Tibial nerve (tissue), 4 donors: ENCODE data around the gene ELP4. TPM values are rescaled to one million over a fixed set of nuclear protein-coding genes. Genes with fewer than 3 reads are reported as not detected.

Source experiments
- DNase-seq, 2 donors: peaks; one replicate each; pipeline ENCODE4 v3.0.0-alpha.2; 2019; ENCODE audit warnings: low spot score in 2 of 2
- H3K27ac ChIP-seq, 4 donors: fragments of 200-600 bp; sonication (generic) in 3 of 4; one replicate each; pipeline ENCODE4 v1.5.1; 2017 to 2019; ENCODE audit warnings: mild to moderate bottlenecking in 1 of 4
- H3K27me3 ChIP-seq, 2 donors: fragments of 200-600 bp; sonication (generic) in 1 of 2; one replicate each; pipeline versions ENCODE4 v1.5.1 to v1.6.0; 2017 to 2019
- H3K36me3 ChIP-seq, 3 donors: fragments of 200-600 bp; sonication (generic); one replicate each; pipeline ENCODE4 v1.5.1; 2018 to 2019
- H3K4me1 ChIP-seq, 4 donors: fragments of 200-600 bp; sonication (generic) in 3 of 4; one replicate each; pipeline ENCODE4 v1.5.1; 2017 to 2019
- H3K4me3 ChIP-seq, 4 donors: fragments of 200-600 bp; sonication (generic) in 3 of 4; one replicate each; pipeline ENCODE4 v1.5.1; 2017 to 2019; ENCODE audit warnings: mild to moderate bottlenecking in 1 of 4, moderate library complexity in 1 of 4
- H3K9me3 ChIP-seq, 4 donors: fragments of 200-600 bp; sonication (generic) in 3 of 4; one replicate each; pipeline ENCODE4 v1.5.1; 2017 to 2019
- CTCF ChIP-seq, 5 experiments: fragments of 200-600 bp in 3 of 5; fragments of 450-650 bp in 2 of 5; sonication (generic) in 3 of 5; IDR thresholded peaks; one replicate each; pipeline ENCODE4 v1.5.1; 2016 to 2019; ENCODE audit warnings: antibody characterized with exemption in 5 of 5, mild to moderate bottlenecking in 3 of 5, moderate library complexity in 2 of 5
- EP300 ChIP-seq, 2 donors: sonication (generic); formaldehyde crosslinking; IDR thresholded peaks; one replicate each; pipeline ENCODE4 v1.6.1; 2017; ENCODE audit warnings: antibody characterized with exemption in 2 of 2, mild to moderate bottlenecking in 1 of 2
- POLR2A ChIP-seq, 2 donors: fragments of 450-650 bp; IDR thresholded peaks; one replicate each; pipeline ENCODE4 v1.6.1; 2017; ENCODE audit warnings: antibody characterized with exemption in 2 of 2, mild to moderate bottlenecking in 2 of 2, moderate library complexity in 2 of 2
- WGBS, 2 donors: methylation state at CpG; one replicate each; pipeline ENCODE4 v1.1.5; 2018; 5-methylcytosine and 5-hydroxymethylcytosine counted together
- total RNA-seq, 4 donors: library from RNA; depleted of rRNA; stranded (reverse); fragments of >200 nt; gene quantifications; one replicate each; pipeline ENCODE4 v1.1.0, GENCODE V29; 2016

ELP4 gene
- total RNA-seq, result 10 to 100 TPM; 19.2 to 32.1 (median 29.7) TPM

- Histone ChIP-seq H3K27ac (peak within 1 kb of the TSS; percentile 83 to 89 (median 88)), H3K4me3 (peak within 1 kb of the TSS; percentile 64 to 98 (median 84)), H3K36me3 (no peaks in the 10 kb centered on the region), H3K9me3 (no peaks in the 10 kb centered on the region), H3K27me3 (no peaks in the 10 kb centered on the region), H3K4me1 (peaks cover 0 to 33% (median 7%) of the 10 kb centered on the region in 4 donors)
- 1% methylated on average over 40 to 44 of the region's 47 CpGs for WGBS, 2 donors
- peak; percentile 95 to 98 for DNase-seq
- TF ChIP-seq POLR2A (IDR thresholded peaks at IDR 0.05), result peak; percentile 18 to 73
- TF ChIP-seq EP300 (IDR thresholded peaks at IDR 0.05), result peak in 1 of 2 donors; percentile 82
- peak in 2 of 5 experiments; percentile 6 to 18 for TF ChIP-seq CTCF (IDR thresholded peaks at IDR 0.05)
Measured at GRCh38 chr11:31509429-31510345, at the start of gene ELP4, which contains the start of gene IMMP1L. TSS of gene ELP4 (plus strand) at chr11:31509767. CDS start at chr11:31509785, 18 bp downstream. TSS of gene IMMP1L (minus strand) at chr11:31509622. CDS start at chr11:31463276, 46,346 bp downstream.

- Histone ChIP-seq H3K4me3 (no peak overlapping the region), H3K9me3 (peaks cover 0 to 35% (median 10%) of the 10 kb centered on the region in 4 donors), H3K27ac (no peak overlapping the region), H3K27me3 (no peaks in the 10 kb centered on the region), H3K4me1 (no peaks in the 10 kb centered on the region), H3K36me3 (peaks cover 0 to 44% (median 0%) of the 10 kb centered on the region in 3 donors)
- no peak for DNase-seq
- 96 to 99% methylated on average over 3 of the region's 3 CpGs for WGBS, 2 donors
- TF ChIP-seq POLR2A (IDR thresholded peaks at IDR 0.05) (no peak), EP300 (IDR thresholded peaks at IDR 0.05) (no peak), CTCF (IDR thresholded peaks at IDR 0.05) (no peak)
Measured at GRCh38 chr11:31464436-31464835, 45.1 kb upstream of the ELP4 start.

- DNase-seq, result no peak
- no peak for TF ChIP-seq CTCF (IDR thresholded peaks at IDR 0.05)
- Histone ChIP-seq H3K27ac (no peak overlapping the region), H3K4me1 (no peaks in the 10 kb centered on the region), H3K4me3 (no peak overlapping the region), H3K9me3 (no peaks in the 10 kb centered on the region), H3K27me3 (no peaks in the 10 kb centered on the region), H3K36me3 (peaks cover 0 to 6% (median 0%) of the 10 kb centered on the region in 3 donors)
Measured at GRCh38 chr11:31474083-31474482, 35.5 kb upstream of the ELP4 start.

- Histone ChIP-seq H3K27ac (no peak overlapping the region), H3K27me3 (no peaks in the 10 kb centered on the region), H3K9me3 (no peaks in the 10 kb centered on the region), H3K4me3 (no peak overlapping the region), H3K4me1 (no peaks in the 10 kb centered on the region), H3K36me3 (no peaks in the 10 kb centered on the region)
- no peak for DNase-seq
- WGBS, 2 donors, result 80 to 83% methylated on average over 6 of the region's 6 CpGs
- TF ChIP-seq EP300 (IDR thresholded peaks at IDR 0.05) (no peak), CTCF (IDR thresholded peaks at IDR 0.05) (no peak), POLR2A (IDR thresholded peaks at IDR 0.05) (no peak)
Measured at GRCh38 chr11:31477528-31478222, 31.9 kb upstream of the ELP4 start.

- no peaks in the 10 kb centered on the region for H3K36me3 ChIP-seq
Measured at GRCh38 chr11:31478223-31478590, 31.4 kb upstream of the ELP4 start.

More at GRCh38 chr11:31478223-31478590, 31.4 kb upstream of the ELP4 start:
- Histone ChIP-seq H3K4me3 (no peak overlapping the region), H3K4me1 (no peaks in the 10 kb centered on the region), H3K27me3 (no peaks in the 10 kb centered on the region), H3K27ac (no peak overlapping the region), H3K9me3 (no peaks in the 10 kb centered on the region)
- TF ChIP-seq EP300 (IDR thresholded peaks at IDR 0.05) (no peak), CTCF (IDR thresholded peaks at IDR 0.05) (no peak), POLR2A (IDR thresholded peaks at IDR 0.05) (no peak)
- DNase-seq, result no peak
- 76 to 80% methylated on average over 2 of the region's 2 CpGs for WGBS, 2 donors
